HL-60 (cell line): ENCODE results near the gene SPTSSA.

Experiments used
- DNase-seq, 2 experiments: peaks; one replicate each; pipeline ENCODE4 v3.0.0-alpha.2; 2010 to 2020; ENCODE audit warnings: low read depth in 1 of 2, low spot score in 1 of 2
- H3K27ac ChIP-seq: fragments of 250-450 bp; sonication (Bioruptor Pico); replicated peaks from 2 replicates; pipeline ENCODE4 v1.5.1; 2020; ENCODE audit warnings: mild to moderate bottlenecking, moderate library complexity
- H3K27me3 ChIP-seq: fragments of 250-450 bp; sonication (Bioruptor Pico); 2 replicates; pipeline ENCODE4 v1.5.1; 2021; ENCODE audit warnings: mild to moderate bottlenecking, moderate library complexity; ENCODE audit not compliant: insufficient read depth, poor library complexity, severe bottlenecking
- H3K4me3 ChIP-seq: replicated peaks from 2 replicates; pipeline ENCODE4 v1.5.1; 2011; ENCODE audit warnings: mild to moderate bottlenecking, control low read depth, low read length; ENCODE audit not compliant: insufficient read depth
- CTCF ChIP-seq: IDR thresholded peaks from one replicate; pipeline ENCODE4 v1.5.1; 2011; ENCODE audit warnings: low read length, control low read depth, inconsistent platforms; ENCODE audit not compliant: insufficient read depth
- GABPA ChIP-seq: IDR thresholded peaks from 2 replicates; pipeline ENCODE4 v1.6.1; 2012; ENCODE audit warnings: low read depth
- POLR2AphosphoS5 ChIP-seq: IDR thresholded peaks from 2 replicates; pipeline ENCODE4 v1.6.1; 2012; ENCODE audit warnings: low read depth
- REST ChIP-seq: IDR thresholded peaks from 2 replicates; pipeline ENCODE4 v1.6.1; 2012; ENCODE audit warnings: low read depth; ENCODE audit not compliant: insufficient replicate concordance
- SPI1 ChIP-seq: IDR thresholded peaks from 2 replicates; pipeline ENCODE4 v1.6.1; 2012; ENCODE audit warnings: low read depth, mild to moderate bottlenecking, borderline replicate concordance

SPTSSA gene

GRCh38 chr14:34460295-34460694, 1.7 kb downstream of the SPTSSA start:
- H3K27ac ChIP-seq, result no peak overlapping the region
- TF ChIP-seq REST, result no peak
- TF ChIP-seq GABPA, result no peak
- TF ChIP-seq SPI1, result no peak
- TF ChIP-seq CTCF, result no peak
- no peak for TF ChIP-seq POLR2AphosphoS5
- H3K4me3 ChIP-seq, result peak overlapping the region; percentile 82
- no peaks in the 10 kb centered on the region for H3K27me3 ChIP-seq
- DNase-seq, result no peak

- no peak for DNase-seq
- no peak overlapping the region for H3K4me3 ChIP-seq
- H3K27ac ChIP-seq, result no peak overlapping the region
- TF ChIP-seq REST (no peak), POLR2AphosphoS5 (no peak), CTCF (no peak), SPI1 (no peak), GABPA (no peak)
- H3K27me3 ChIP-seq, result no peaks in the 10 kb centered on the region
Observed at GRCh38 chr14:34457186-34457585, 4.9 kb downstream of the SPTSSA start.

GRCh38 chr14:34453226-34453625, 8.8 kb downstream of the SPTSSA start:
- TF ChIP-seq GABPA (no peak), POLR2AphosphoS5 (no peak), REST (no peak), CTCF (no peak), SPI1 (no peak)
- Histone ChIP-seq H3K27me3 (no peaks in the 10 kb centered on the region), H3K27ac (no peak overlapping the region), H3K4me3 (no peak overlapping the region)
- DNase-seq, result no peak
